DMS 273 (cell line): Measurements from ENCODE around the gene ZNF212.

Experiments
- DNase-seq: peaks from one replicate; lab custom pipeline; 2025; ENCODE audit not compliant: unreplicated experiment; lab: John Stamatoyannopoulos, UW

The ZNF212 gene

GRCh38 chr7:149304006-149304405, 64.6 kb downstream of the ZNF212 start:
- DNase-seq: no peak
